ENCODE measurements around the gene PSAP.

GRCh38 chr10:71805776-71806703, 45.0 kb downstream of the PSAP start:
- TF ChIP-seq, protein P1, sequence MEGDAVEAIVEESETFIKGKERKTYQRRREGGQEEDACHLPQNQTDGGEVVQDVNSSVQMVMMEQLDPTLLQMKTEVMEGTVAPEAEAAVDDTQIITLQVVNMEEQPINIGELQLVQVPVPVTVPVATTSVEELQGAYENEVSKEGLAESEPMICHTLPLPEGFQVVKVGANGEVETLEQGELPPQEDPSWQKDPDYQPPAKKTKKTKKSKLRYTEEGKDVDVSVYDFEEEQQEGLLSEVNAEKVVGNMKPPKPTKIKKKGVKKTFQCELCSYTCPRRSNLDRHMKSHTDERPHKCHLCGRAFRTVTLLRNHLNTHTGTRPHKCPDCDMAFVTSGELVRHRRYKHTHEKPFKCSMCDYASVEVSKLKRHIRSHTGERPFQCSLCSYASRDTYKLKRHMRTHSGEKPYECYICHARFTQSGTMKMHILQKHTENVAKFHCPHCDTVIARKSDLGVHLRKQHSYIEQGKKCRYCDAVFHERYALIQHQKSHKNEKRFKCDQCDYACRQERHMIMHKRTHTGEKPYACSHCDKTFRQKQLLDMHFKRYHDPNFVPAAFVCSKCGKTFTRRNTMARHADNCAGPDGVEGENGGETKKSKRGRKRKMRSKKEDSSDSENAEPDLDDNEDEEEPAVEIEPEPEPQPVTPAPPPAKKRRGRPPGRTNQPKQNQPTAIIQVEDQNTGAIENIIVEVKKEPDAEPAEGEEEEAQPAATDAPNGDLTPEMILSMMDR (IDR thresholded peaks at IDR 0.05; ENCODE audit: poor library complexity) = no peak
- TF ChIP-seq EZH2 (IDR thresholded peaks at IDR 0.05; ENCODE audit: borderline replicate concordance) = no peak

Data from hepatocyte (in vitro differentiated cells).